ENCODE measurements around the gene STAMBP.
"Not testable (repeated sequence)": the region's sequence is repeated elsewhere in the genome, so short reads cannot be mapped to it uniquely, and the experiment has no call there.

STAMBP gene

GRCh38 chr2:73828818-73829570 lies at the start of gene STAMBP:
Gene STAMBP, plus strand, starts transcription at chr2:73828961. Its CDS starts 1,896 bp downstream, at chr2:73830857.
- no peak for TF ChIP-seq CTCF (IDR thresholded peaks at IDR 0.05; ENCODE audit: low read depth, low read length, missing control alignments)
- H3K4me3 ChIP-seq (ENCODE audit: low read depth, low read length) = peak within 1 kb of the TSS; percentile 90
- peak; percentile 95 for DNase-seq (ENCODE audit: low read depth)

- peak within 1 kb of the TSS; percentile 81 for H3K4me3 ChIP-seq (ENCODE audit: low read depth, low read length)
- TF ChIP-seq CTCF (IDR thresholded peaks at IDR 0.05; ENCODE audit: low read depth, low read length, missing control alignments) = peak; percentile 94
- DNase-seq (ENCODE audit: low read depth) = peak; percentile 92
These were observed 49.1 kb upstream of the STAMBP start, which contains the start of gene DUSP11 for GRCh38 chr2:73779467-73780236. Gene DUSP11, minus strand, starts transcription at chr2:73780103. Its CDS starts 129 bp downstream, at chr2:73779974.

GRCh38 chr2:73780237-73780582 lies 48.6 kb upstream of the STAMBP start:
- no peak for DNase-seq (ENCODE audit: low read depth)
- no peak for TF ChIP-seq CTCF (IDR thresholded peaks at IDR 0.05; ENCODE audit: low read depth, low read length, missing control alignments)
- H3K4me3 ChIP-seq (ENCODE audit: low read depth, low read length) = peak overlapping the region; percentile 81; the same call in 1 of the 2 replicates

GRCh38 chr2:73783402-73783801 lies 45.4 kb upstream of the STAMBP start:
- not testable (repeated sequence) for H3K4me3 ChIP-seq (ENCODE audit: low read depth, low read length); DNase-seq (ENCODE audit: low read depth)

- DNase-seq (ENCODE audit: low read depth); H3K4me3 ChIP-seq (ENCODE audit: low read depth, low read length): not testable (repeated sequence)
These were observed 44.9 kb upstream of the STAMBP start, which contains the start of gene C2orf78 for GRCh38 chr2:73783883-73784282. Gene C2orf78, plus strand, starts transcription at chr2:73784183. Its CDS starts 127 bp downstream, at chr2:73784310.

GRCh38 chr2:73811878-73812277 lies 16.9 kb upstream of the STAMBP start:
- no peak for TF ChIP-seq CTCF (IDR thresholded peaks at IDR 0.05; ENCODE audit: low read depth, low read length, missing control alignments)
- no peak for DNase-seq (ENCODE audit: low read depth)
- H3K4me3 ChIP-seq (ENCODE audit: low read depth, low read length) = no peak overlapping the region

GRCh38 chr2:73812635-73813034 lies 16.1 kb upstream of the STAMBP start:
- H3K4me3 ChIP-seq (ENCODE audit: low read depth, low read length) = no peak overlapping the region
- no peak for TF ChIP-seq CTCF (IDR thresholded peaks at IDR 0.05; ENCODE audit: low read depth, low read length, missing control alignments)
- no peak for DNase-seq (ENCODE audit: low read depth)
